ENCODE measurements around the gene CCDC134.
"Not testable (repeated sequence)": the region's sequence is repeated elsewhere in the genome, so short reads cannot be mapped to it uniquely, and the experiment has no call there.

The CCDC134 gene

DNA sequence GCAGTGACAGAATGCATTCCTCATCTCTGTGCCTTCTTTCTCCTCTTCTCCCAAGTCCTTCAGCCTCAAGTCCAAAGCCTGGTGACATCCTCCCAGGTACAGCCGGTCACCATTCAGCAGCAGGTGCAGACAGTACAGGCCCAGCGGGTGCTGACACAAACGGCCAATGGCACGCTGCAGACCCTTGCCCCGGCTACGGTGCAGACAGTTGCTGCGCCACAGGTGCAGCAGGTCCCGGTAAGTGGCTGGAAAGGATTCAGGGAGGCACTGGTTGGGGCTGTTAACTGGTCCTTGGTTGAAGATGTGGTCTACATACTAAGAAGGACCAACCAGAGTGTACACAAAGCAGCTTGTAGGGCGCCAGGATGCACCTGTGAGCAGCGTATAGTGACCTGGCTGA, 68.1 kb downstream of the CCDC134 start:
- Histone ChIP-seq H3K4me1 (ENCODE audit: control insufficient read depth, insufficient read depth, low read length) (0 out of 2 replicates have a peak, but pooled peaks cover under 1% of the 10 kb centered on the region), H3K36me3 (ENCODE audit: control insufficient read depth, insufficient read depth, low read length) (peaks cover 79% of the 10 kb centered on the region), H3K9ac (ENCODE audit: low read length) (no peak overlapping the region), H3K27ac (ENCODE audit: low read depth, low read length) (no peak overlapping the region), H3K27me3 (ENCODE audit: control insufficient read depth, insufficient read depth, low read length) (no peaks in the 10 kb centered on the region), H3K9me3 (ENCODE audit: control insufficient read depth, insufficient read depth, low read depth, low read length) (no peaks in the 10 kb centered on the region), H3K4me3 (ENCODE audit: low read depth, low read length) (no peak overlapping the region)

GRCh38 chr22:41870081-41870480, 69.6 kb downstream of the CCDC134 start:
- H3K27me3 ChIP-seq (ENCODE audit: control insufficient read depth, insufficient read depth, low read length); H3K4me1 ChIP-seq (ENCODE audit: control insufficient read depth, insufficient read depth, low read length); H3K4me3 ChIP-seq (ENCODE audit: low read depth, low read length); H3K9me3 ChIP-seq (ENCODE audit: control insufficient read depth, insufficient read depth, low read depth, low read length); H3K9ac ChIP-seq (ENCODE audit: low read length); H3K27ac ChIP-seq (ENCODE audit: low read depth, low read length): not testable (repeated sequence)
- H3K36me3 ChIP-seq (ENCODE audit: control insufficient read depth, insufficient read depth, low read length): peaks cover 89% of the 10 kb centered on the region

DNA sequence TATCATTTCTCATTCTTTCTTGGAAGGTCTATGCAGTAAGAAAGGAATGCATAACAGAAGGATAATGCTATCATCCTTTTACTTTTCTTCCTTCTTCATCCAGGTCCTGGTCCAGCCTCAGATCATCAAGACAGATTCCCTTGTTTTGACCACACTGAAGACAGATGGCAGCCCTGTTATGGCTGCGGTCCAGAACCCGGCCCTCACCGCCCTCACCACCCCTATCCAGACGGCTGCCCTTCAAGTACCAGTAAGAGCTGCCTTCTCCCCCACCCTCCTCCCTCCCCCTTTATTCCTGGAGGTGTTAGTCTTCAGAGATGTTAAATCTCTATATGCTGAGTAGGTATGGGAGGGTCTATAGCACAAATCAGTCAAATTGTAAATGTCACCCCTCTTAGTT, 70.3 kb downstream of the CCDC134 start:
- no peaks in the 10 kb centered on the region for H3K9me3 ChIP-seq (ENCODE audit: control insufficient read depth, insufficient read depth, low read depth, low read length)
- peaks cover 94% of the 10 kb centered on the region for H3K36me3 ChIP-seq (ENCODE audit: control insufficient read depth, insufficient read depth, low read length)
- H3K9ac ChIP-seq (ENCODE audit: low read length): no peak overlapping the region
- H3K4me3 ChIP-seq (ENCODE audit: low read depth, low read length): no peak overlapping the region
- H3K27me3 ChIP-seq (ENCODE audit: control insufficient read depth, insufficient read depth, low read length): no peaks in the 10 kb centered on the region
- H3K27ac ChIP-seq (ENCODE audit: low read depth, low read length): no peak overlapping the region
- no peaks in the 10 kb centered on the region for H3K4me1 ChIP-seq (ENCODE audit: control insufficient read depth, insufficient read depth, low read length)

- Histone ChIP-seq H3K27ac (ENCODE audit: low read depth, low read length) (no peak overlapping the region), H3K4me1 (ENCODE audit: control insufficient read depth, insufficient read depth, low read length) (no peaks in the 10 kb centered on the region), H3K9me3 (ENCODE audit: control insufficient read depth, insufficient read depth, low read depth, low read length) (no peaks in the 10 kb centered on the region), H3K27me3 (ENCODE audit: control insufficient read depth, insufficient read depth, low read length) (no peaks in the 10 kb centered on the region), H3K4me3 (ENCODE audit: low read depth, low read length) (no peak overlapping the region), H3K36me3 (ENCODE audit: control insufficient read depth, insufficient read depth, low read length) (peaks cover 97% of the 10 kb centered on the region), H3K9ac (ENCODE audit: low read length) (no peak overlapping the region)
These were observed 72.9 kb downstream of the CCDC134 start for GRCh38 chr22:41873391-41873790.

- no peaks in the 10 kb centered on the region for H3K9me3 ChIP-seq (ENCODE audit: control insufficient read depth, insufficient read depth, low read depth, low read length)
- peaks cover 97% of the 10 kb centered on the region for H3K36me3 ChIP-seq (ENCODE audit: control insufficient read depth, insufficient read depth, low read length)
- no peak overlapping the region for H3K4me3 ChIP-seq (ENCODE audit: low read depth, low read length)
- H3K27ac ChIP-seq (ENCODE audit: low read depth, low read length): no peak overlapping the region
- H3K9ac ChIP-seq (ENCODE audit: low read length): no peak overlapping the region
- no peaks in the 10 kb centered on the region for H3K4me1 ChIP-seq (ENCODE audit: control insufficient read depth, insufficient read depth, low read length)
- H3K27me3 ChIP-seq (ENCODE audit: control insufficient read depth, insufficient read depth, low read length): no peaks in the 10 kb centered on the region
These were observed 73.6 kb downstream of the CCDC134 start for GRCh38 chr22:41874090-41874489.

GRCh38 chr22:41875531-41876270, 75.2 kb downstream of the CCDC134 start:
- Histone ChIP-seq H3K27me3 (ENCODE audit: control insufficient read depth, insufficient read depth, low read length) (no peaks in the 10 kb centered on the region), H3K27ac (ENCODE audit: low read depth, low read length) (no peak overlapping the region), H3K9me3 (ENCODE audit: control insufficient read depth, insufficient read depth, low read depth, low read length) (no peaks in the 10 kb centered on the region), H3K4me1 (ENCODE audit: control insufficient read depth, insufficient read depth, low read length) (no peaks in the 10 kb centered on the region), H3K36me3 (ENCODE audit: control insufficient read depth, insufficient read depth, low read length) (peaks cover 98% of the 10 kb centered on the region), H3K4me3 (ENCODE audit: low read depth, low read length) (no peak overlapping the region), H3K9ac (ENCODE audit: low read length) (no peak overlapping the region)
